Muscle of arm (tissue), 14 donors: ENCODE data around the gene RFLNA. TPM values are rescaled to one million over a fixed set of nuclear protein-coding genes. Genes with fewer than 3 reads are reported as not detected.

Source experiments
- DNase-seq: peaks from one replicate; pipeline ENCODE4 v3.0.0-alpha.2; 2013
- long read RNA-seq, 11 donors: transcript quantifications; one replicate each; lab custom pipeline, GENCODE V29; 2026
- polyA plus RNA-seq, 12 donors: library from polyadenylated mRNA; unstranded; fragments of 120-200 nt; gene quantifications; one replicate each; pipeline ENCODE4 v1.2.1, GENCODE V29; 2013; ENCODE audit not compliant: insufficient read length in 12 of 12

RFLNA gene, protein sequence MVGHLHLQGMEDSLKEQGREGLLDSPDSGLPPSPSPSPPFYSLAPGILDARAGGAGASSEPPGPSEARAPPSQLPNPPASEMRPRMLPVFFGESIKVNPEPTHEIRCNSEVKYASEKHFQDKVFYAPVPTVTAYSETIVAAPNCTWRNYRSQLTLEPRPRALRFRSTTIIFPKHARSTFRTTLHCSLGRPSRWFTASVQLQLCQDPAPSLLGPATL
- 10 to 100 TPM in 3 of 12 donors, 1 to 10 TPM in 8, not detected in 1; 3.2 to 21.8 (median 5.8) TPM for polyA plus RNA-seq
- long read RNA-seq, donor 1, transcript RFLNA-205 (3 exons, 2,354 nt), result major isoform, 45 of 116 reads
- long read RNA-seq, donor 1, partial matches to known transcripts, result 70 of 116 reads
- long read RNA-seq, donor 1, other reads (novel, unspliced or antisense), result 0 of 116 reads
- long read RNA-seq, donor 2, partial matches to known transcripts, result 0 of 4 reads
- long read RNA-seq, donor 2, other reads (novel, unspliced or antisense), result 0 of 4 reads
- long read RNA-seq, donor 3, partial matches to known transcripts, result 0 of 1 reads
- long read RNA-seq, donor 3, other reads (novel, unspliced or antisense), result 0 of 1 reads
- long read RNA-seq, donor 4, partial matches to known transcripts, result 0 of 1 reads
- long read RNA-seq, donor 4, other reads (novel, unspliced or antisense), result 0 of 1 reads
- long read RNA-seq, donor 5, transcript RFLNA-205 (3 exons, 2,354 nt), result major isoform, 8 of 8 reads
- long read RNA-seq, donor 5, partial matches to known transcripts, result 0 of 8 reads
- long read RNA-seq, donor 5, other reads (novel, unspliced or antisense), result 0 of 8 reads
- long read RNA-seq, donor 6, partial matches to known transcripts, result 0 of 4 reads
- long read RNA-seq, donor 6, other reads (novel, unspliced or antisense), result 0 of 4 reads
- long read RNA-seq, donor 7, partial matches to known transcripts, result 0 of 2 reads
- long read RNA-seq, donor 7, other reads (novel, unspliced or antisense), result 0 of 2 reads
- long read RNA-seq, donor 8, partial matches to known transcripts, result 0 of 2 reads
- long read RNA-seq, donor 8, other reads (novel, unspliced or antisense), result 0 of 2 reads
- long read RNA-seq, donor 9, partial matches to known transcripts, result 0 of 3 reads
- long read RNA-seq, donor 9, other reads (novel, unspliced or antisense), result 0 of 3 reads
- long read RNA-seq, donor 10, partial matches to known transcripts, result 0 of 3 reads
- long read RNA-seq, donor 10, other reads (novel, unspliced or antisense), result 0 of 3 reads
- long read RNA-seq, donor 11, result 0 reads

- DNase-seq, result no peak
These were observed at the start of gene RFLNA for GRCh38 chr12:124294780-124295341. TSS of gene RFLNA (plus strand) at chr12:124295093. CDS start at chr12:124295430, 337 bp downstream.

GRCh38 chr12:124247331-124247730, 47.6 kb upstream of the RFLNA start:
- DNase-seq, result no peak

DNA sequence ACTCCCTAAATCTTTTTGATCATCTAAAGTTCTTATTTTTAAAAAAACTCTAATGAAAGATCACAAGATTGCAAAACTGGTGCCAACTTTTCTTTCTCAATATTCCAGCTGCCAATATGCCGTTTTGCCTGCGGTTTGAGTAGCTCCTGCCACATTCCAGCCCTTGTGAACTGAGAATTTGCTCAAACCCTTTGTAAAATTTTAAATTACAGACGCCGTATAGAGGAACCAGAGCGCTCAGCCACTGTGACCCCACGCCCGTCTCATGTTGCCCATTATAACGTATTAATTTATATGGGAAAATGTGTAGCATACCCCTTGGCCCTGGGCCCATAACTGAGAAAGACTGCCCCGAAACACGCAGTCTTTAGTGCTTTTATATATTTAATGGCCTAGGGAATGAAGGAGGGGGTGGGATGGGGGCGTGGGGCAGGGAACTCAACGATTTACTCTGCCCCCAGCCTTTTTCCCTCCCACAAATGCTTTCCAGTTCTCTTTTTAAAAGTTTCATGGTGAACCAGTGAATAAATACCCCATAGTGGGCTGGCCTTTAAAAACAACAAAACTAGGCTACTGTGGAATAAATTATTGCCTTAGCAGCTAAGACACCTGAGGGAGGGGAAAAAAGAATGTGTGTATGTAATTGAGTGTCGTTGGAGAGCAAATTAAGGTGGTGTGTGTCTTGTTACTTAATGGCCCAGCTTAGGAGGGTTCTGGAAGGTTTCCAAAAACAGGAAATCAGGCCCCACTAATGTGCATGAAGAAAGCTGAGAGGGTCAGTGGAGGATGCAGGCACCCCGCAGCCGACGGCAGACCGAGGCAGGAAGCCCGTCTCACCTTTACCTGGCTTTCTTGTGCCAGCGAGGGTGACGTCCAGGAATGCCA, 45.7 kb upstream of the RFLNA start:
- no peak for DNase-seq

DNA sequence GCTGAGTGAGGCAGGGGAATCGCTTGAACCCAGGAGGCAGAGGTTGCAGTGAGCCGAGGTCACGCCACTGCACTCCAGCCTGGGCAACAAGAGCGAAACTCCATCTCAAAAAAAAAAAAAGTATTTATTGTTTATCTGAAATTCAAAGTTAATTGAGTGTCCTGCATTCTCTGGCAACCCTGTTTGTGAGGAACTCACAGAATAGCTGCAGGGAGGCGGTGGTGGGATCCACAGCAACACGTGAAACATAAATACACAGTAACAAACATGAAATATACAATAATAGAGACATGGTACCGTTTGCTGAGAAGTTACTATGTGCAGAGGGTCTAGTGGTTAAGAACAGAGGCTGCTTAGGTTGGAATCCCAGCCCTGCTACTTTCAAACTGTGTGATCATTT, 43.7 kb upstream of the RFLNA start:
- DNase-seq, result no peak

GRCh38 chr12:124252964-124253363, 41.9 kb upstream of the RFLNA start:
- no peak for DNase-seq

- no peak for DNase-seq
These were observed 40.8 kb upstream of the RFLNA start for GRCh38 chr12:124254126-124254525.

- DNase-seq, result no peak
These were observed 35.5 kb upstream of the RFLNA start for GRCh38 chr12:124259154-124260066.

- DNase-seq, result no peak
These were observed 33.0 kb upstream of the RFLNA start for GRCh38 chr12:124261885-124262284.

GRCh38 chr12:124264089-124264795, 30.7 kb upstream of the RFLNA start:
- DNase-seq, result no peak

GRCh38 chr12:124264879-124265278, 30.0 kb upstream of the RFLNA start:
- DNase-seq, result no peak

GRCh38 chr12:124267205-124267778, 27.6 kb upstream of the RFLNA start:
- DNase-seq, result no peak

DNA sequence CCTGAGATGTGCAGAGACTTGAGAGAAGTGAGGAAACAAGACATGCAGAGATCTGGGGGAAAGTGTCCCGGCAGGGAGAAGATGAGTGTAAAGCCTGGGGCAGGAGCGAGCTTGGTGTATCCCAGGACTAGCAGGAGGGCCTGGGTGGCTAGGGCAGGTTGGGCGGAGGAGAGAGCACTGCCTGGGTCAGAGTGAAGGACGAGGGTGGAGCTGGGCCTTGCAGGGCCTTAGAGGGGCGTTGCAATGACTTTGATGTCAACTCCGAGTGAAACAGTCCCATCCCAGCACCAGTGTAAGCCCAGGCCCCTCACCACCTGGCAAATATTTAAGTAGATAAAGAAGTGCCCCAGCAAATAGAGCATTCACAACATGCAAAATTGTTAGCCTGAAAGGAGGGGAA, 24.2 kb upstream of the RFLNA start:
- DNase-seq, result no peak

GRCh38 chr12:124273630-124274029, 21.3 kb upstream of the RFLNA start:
- no peak for DNase-seq

- no peak for DNase-seq
These were observed 18.6 kb upstream of the RFLNA start for GRCh38 chr12:124276337-124276736.

- DNase-seq, result no peak
These were observed 17.3 kb upstream of the RFLNA start for GRCh38 chr12:124277394-124278241.

GRCh38 chr12:124278389-124279101, 16.3 kb upstream of the RFLNA start:
- no peak for DNase-seq

- no peak for DNase-seq
These were observed 15.6 kb upstream of the RFLNA start for GRCh38 chr12:124279315-124279714.
